ENCODE results near the gene HS6ST3.

DNA sequence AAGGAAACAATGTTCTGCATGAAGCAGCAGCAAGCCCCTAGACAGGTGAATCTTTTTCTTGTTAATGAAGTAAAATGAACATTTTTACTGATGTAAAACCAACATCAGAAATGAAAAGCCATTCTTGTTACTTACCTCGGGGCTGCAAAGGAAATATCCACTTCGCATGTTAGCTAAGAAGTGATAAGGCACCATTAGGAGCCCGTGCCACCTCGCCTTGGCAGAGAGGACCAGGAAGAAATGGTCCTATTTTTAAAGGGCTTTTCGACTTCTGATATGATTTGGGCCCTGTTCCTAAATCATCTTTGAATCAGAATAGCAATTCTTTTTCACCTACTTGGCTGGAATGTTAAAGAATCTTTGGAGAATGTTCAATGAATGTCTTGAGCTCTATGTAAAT, 721.1 kb downstream of the HS6ST3 start:
- TF ChIP-seq FOXA1 (IDR thresholded peaks at IDR 0.05) = no peak
- TF ChIP-seq FOXK2 (IDR thresholded peaks at IDR 0.05) = no peak

Measured in HEK293T (cell line).